Brain pericyte (primary cell): ENCODE data around the gene SLC39A7.
"Not testable (repeated sequence)": the region's sequence is repeated elsewhere in the genome, so short reads cannot be mapped to it uniquely, and the experiment has no call there.

Experiments used
- DNase-seq: peaks from one replicate; pipeline ENCODE4 v3.0.0-alpha.2; 2012; ENCODE audit warnings: low read depth, low spot score

The SLC39A7 gene

GRCh38 chr6:33205191-33206026 lies 4.7 kb downstream of the SLC39A7 start:
- no peak for DNase-seq

GRCh38 chr6:33206027-33206863 lies 5.6 kb downstream of the SLC39A7 start:
- DNase-seq, result no peak

GRCh38 chr6:33206864-33207551 lies 6.3 kb downstream of the SLC39A7 start:
- DNase-seq, result no peak

GRCh38 chr6:33207552-33208090 lies 7.0 kb downstream of the SLC39A7 start:
- DNase-seq, result no peak

GRCh38 chr6:33208091-33208967 lies 7.7 kb downstream of the SLC39A7 start, which contains the start of gene RING1:
Gene RING1, plus strand, starts transcription at chr6:33208500. Its CDS starts 323 bp downstream, at chr6:33208823.
- DNase-seq, result no peak

GRCh38 chr6:33209856-33210255 lies 9.2 kb downstream of the SLC39A7 start:
- DNase-seq, result no peak

GRCh38 chr6:33211136-33211535 lies 10.5 kb downstream of the SLC39A7 start:
- no peak for DNase-seq

GRCh38 chr6:33211666-33212422 lies 11.2 kb downstream of the SLC39A7 start:
- no peak for DNase-seq

- DNase-seq, result no peak
These were observed 12.1 kb downstream of the SLC39A7 start for GRCh38 chr6:33212857-33213165.

- DNase-seq, result no peak
These were observed 12.7 kb downstream of the SLC39A7 start for GRCh38 chr6:33213166-33213988.

- no peak for DNase-seq
These were observed 13.3 kb downstream of the SLC39A7 start for GRCh38 chr6:33213989-33214335.

GRCh38 chr6:33215271-33216116 lies 14.8 kb downstream of the SLC39A7 start:
- DNase-seq, result no peak

GRCh38 chr6:33216117-33216649 lies 15.5 kb downstream of the SLC39A7 start:
- no peak for DNase-seq

GRCh38 chr6:33217246-33217645 lies 16.6 kb downstream of the SLC39A7 start:
- DNase-seq, result no peak

GRCh38 chr6:33217681-33218080 lies 17.0 kb downstream of the SLC39A7 start:
- no peak for DNase-seq

- not testable (repeated sequence) for DNase-seq
These were observed 25.9 kb downstream of the SLC39A7 start for GRCh38 chr6:33226503-33227120.

GRCh38 chr6:33235221-33235634 lies 34.6 kb downstream of the SLC39A7 start:
- DNase-seq, result no peak

- no peak for DNase-seq
These were observed 35.7 kb downstream of the SLC39A7 start for GRCh38 chr6:33236328-33236727.
